Panc1 (cell line): ENCODE data around the gene SHKBP1. TPM values are rescaled to one million over a fixed set of nuclear protein-coding genes. Genes with fewer than 3 reads are reported as not detected.

Experiments
- ATAC-seq: fragments of 200-7000 bp; cut with Tn5 transposase; 2 replicates; pipeline ENCODE4 v1.9.1; 2020; ENCODE audit warnings: mild to moderate bottlenecking, moderate library complexity
- BruUV-seq: library from RNA; stranded (reverse); fragments of 400-500 nt; replicated peaks from 2 replicates; lab custom pipeline; 2021; lab: Mats Ljungman, UMichigan
- CTCF ChIA-PET: fragments of 300-600 bp; sonication (Branson Sonifier 250); formaldehyde crosslinking; loops from one replicate; lab custom pipeline; 2022; ENCODE audit warnings: antibody characterized with exemption; lab: Charles Lee
- POLR2A ChIA-PET: fragments of 300-600 bp; sonication (Branson Sonifier 250); formaldehyde crosslinking; loops from one replicate; lab custom pipeline; 2022; ENCODE audit warnings: antibody characterized with exemption; lab: Charles Lee
- DNase-seq: peaks from one replicate; pipeline ENCODE4 v3.0.0-alpha.2; 2010; ENCODE audit warnings: low read depth, low spot score
- H3K27ac ChIP-seq: 2 replicates; pipeline ENCODE4 v1.5.1; 2011; ENCODE audit warnings: mild to moderate bottlenecking, low read length, inconsistent platforms
- H3K27me3 ChIP-seq: fragments of 200-500 bp; sonication (Bioruptor generic); 2 replicates; pipeline ENCODE4 v1.6.0; 2014; ENCODE audit warnings: low read length, inconsistent platforms; ENCODE audit not compliant: control insufficient read depth, insufficient read depth
- H3K36me3 ChIP-seq: fragments of 200-500 bp; sonication (Bioruptor generic); 2 replicates; pipeline ENCODE4 v1.5.1; 2014; ENCODE audit warnings: inconsistent platforms, mild to moderate bottlenecking, low read length, moderate library complexity; ENCODE audit not compliant: control insufficient read depth, insufficient read depth
- H3K4me1 ChIP-seq: 2 replicates; pipeline ENCODE4 v1.5.1; 2011; ENCODE audit warnings: inconsistent platforms, mild to moderate bottlenecking, low read length, moderate library complexity; ENCODE audit not compliant: control insufficient read depth, insufficient read depth
- H3K4me3 ChIP-seq, 2 experiments: 2 replicates each; pipeline ENCODE4 v1.5.1; 2011 to 2012; ENCODE audit warnings: low read depth in 2 of 2, low read length in 2 of 2, mild to moderate bottlenecking in 2 of 2, inconsistent platforms in 1 of 2, moderate library complexity in 1 of 2
- H3K9me3 ChIP-seq: fragments of 200-500 bp; sonication (Bioruptor generic); 2 replicates; pipeline ENCODE4 v1.5.1; 2014; ENCODE audit warnings: low read depth, mild to moderate bottlenecking, inconsistent platforms, low read length, moderate library complexity; ENCODE audit not compliant: control insufficient read depth, insufficient read depth
- CTCF ChIP-seq: fragments of 450-650 bp; IDR thresholded peaks from 2 replicates; pipeline ENCODE4 v1.5.1; 2017; ENCODE audit warnings: mild to moderate bottlenecking
- POLR2AphosphoS5 ChIP-seq: IDR thresholded peaks from 2 replicates; pipeline ENCODE4 v1.6.1; 2012; ENCODE audit warnings: mild to moderate bottlenecking, low read depth, low read length, moderate library complexity
- REST ChIP-seq, 2 experiments: IDR thresholded peaks; 2 replicates each; pipeline ENCODE4 v1.6.1; 2011 to 2012; ENCODE audit warnings: low read depth in 2 of 2, control low read depth in 1 of 2, low read length in 1 of 2, mild to moderate bottlenecking in 1 of 2, moderate library complexity in 1 of 2; ENCODE audit not compliant: insufficient read depth in 1 of 2
- SIN3A ChIP-seq: IDR thresholded peaks from 2 replicates; pipeline ENCODE4 v1.6.1; 2012; ENCODE audit warnings: low read depth, mild to moderate bottlenecking, low read length, moderate library complexity, borderline replicate concordance; ENCODE audit not compliant: insufficient read depth
- TCF7L2 ChIP-seq: IDR thresholded peaks from 2 replicates; pipeline ENCODE4 v1.6.1; 2011; ENCODE audit warnings: mild to moderate bottlenecking, low read depth, low read length, inconsistent platforms
- in situ Hi-C: cut with HindIII; loops from 2 replicates; pipeline ENCODE4 v1.10.0; 2016; ENCODE audit warnings: low sequenced_read_pairs, low pct_unique_long_range_greater_than_20kb
- intact Hi-C: fragments of 100-400 bp; cut with micrococcal nuclease; formaldehyde crosslinking; loops from one replicate; pipeline ENCODE4 v1.10.0; 2022; ENCODE audit not compliant: unreplicated experiment
- total RNA-seq: library from RNA; stranded (reverse); gene quantifications from one replicate; pipeline ENCODE4 v1.2.1, GENCODE V29; 2021; ENCODE audit not compliant: unreplicated experiment

The SHKBP1 gene
- total RNA-seq, 1 experiment from 2014 or later, result 55.9 TPM

- Histone ChIP-seq H3K4me3 (no peak overlapping the region), H3K4me1 (no peaks in the 10 kb centered on the region), H3K36me3 (no peaks in the 10 kb centered on the region), H3K27me3 (no peaks in the 10 kb centered on the region), H3K9me3 (no peaks in the 10 kb centered on the region), H3K27ac (no peak overlapping the region)
- TF ChIP-seq REST (IDR thresholded peaks at IDR 0.05; ENCODE audit: insufficient read depth in 1 of 2, low read depth in 2 of 2, low read length in 1 of 2) (no peak), SIN3A (no peak), CTCF (no peak), TCF7L2 (no peak), POLR2AphosphoS5 (no peak)
- intact Hi-C loops, result no loop called here
- ChIA-PET POLR2A (no interaction called here), CTCF (no interaction called here)
- no TSS peak for BruUV-seq
- DNase-seq (no peak), ATAC-seq (no peak)
- in situ Hi-C loops, result no loop called here
Observed at GRCh38 chr19:40625406-40626120, 48.9 kb downstream of the SHKBP1 start.

DNA sequence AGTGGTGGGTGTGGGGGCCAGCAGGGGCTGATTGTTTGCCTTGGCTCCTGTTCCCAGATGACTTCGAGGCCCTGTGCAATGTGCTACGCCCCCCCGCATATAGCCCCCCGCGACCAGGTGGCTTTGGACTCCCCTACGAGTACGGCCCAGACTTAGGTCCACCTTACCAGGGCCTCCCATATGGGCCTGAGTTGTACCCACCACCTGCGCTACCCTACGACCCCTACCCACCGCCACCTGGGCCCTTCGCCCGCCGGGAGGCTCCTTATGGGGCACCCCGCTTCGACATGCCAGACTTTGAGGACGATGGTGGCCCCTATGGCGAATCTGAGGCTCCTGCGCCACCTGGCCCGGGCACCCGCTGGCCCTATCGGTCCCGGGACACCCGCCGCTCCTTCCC lies 50.2 kb downstream of the SHKBP1 start:
- ChIA-PET POLR2A (no interaction called here), CTCF (no interaction called here)
- intact Hi-C loops (no loop called here), in situ Hi-C loops (no loop called here)
- Histone ChIP-seq H3K9me3 (no peaks in the 10 kb centered on the region), H3K27ac (no peak overlapping the region), H3K4me3 (no peak overlapping the region), H3K27me3 (no peaks in the 10 kb centered on the region), H3K36me3 (no peaks in the 10 kb centered on the region), H3K4me1 (no peaks in the 10 kb centered on the region)
- TF ChIP-seq TCF7L2, result no peak
- no peak for TF ChIP-seq REST (IDR thresholded peaks at IDR 0.05; ENCODE audit: insufficient read depth in 1 of 2, low read depth in 2 of 2, low read length in 1 of 2)
- no peak for TF ChIP-seq SIN3A
- no peak for TF ChIP-seq CTCF
- no peak for TF ChIP-seq POLR2AphosphoS5
- no peak for ATAC-seq
- DNase-seq, result no peak
- BruUV-seq, result no TSS peak
